ENCODE data around the gene MAN1A2. TPM values are rescaled to one million over a fixed set of nuclear protein-coding genes. Genes with fewer than 3 reads are reported as not detected.

MAN1A2 gene
- total RNA-seq: 16.8 and 27.4 TPM in 2 replicates

GRCh38 chr1:117367046-117368025 is at the start of gene MAN1A2:
MAN1A2 (plus strand) TSS chr1:117367449; CDS start chr1:117368184, 735 bp downstream.

Other genes starting within 250 kb of the MAN1A2 start
- 2.1 and 3.0 TPM in 2 replicates for gene TRIM45, start 245.7 kb upstream of the MAN1A2 start, total RNA-seq
- gene VTCN1, start 156.5 kb upstream of the MAN1A2 start, total RNA-seq: not detected in 2 replicates
- gene TENT5C, start 238.6 kb downstream of the MAN1A2 start, total RNA-seq: 0.17 and 0.58 TPM in 2 replicates

All from pericardium fibroblast (primary cell).